Stimulated activated naive CD4-positive, alpha-beta T cell treated with Interleukin-2 at 50 U/mL for 16 hours (primary cell): ENCODE measurements around the gene CHST12.
"Not testable (repeated sequence)": the region's sequence is repeated elsewhere in the genome, so short reads cannot be mapped to it uniquely, and the experiment has no call there.

ENCODE experiments used
- DNase-seq: peaks from one replicate; lab custom pipeline; 2025; lab: John Stamatoyannopoulos, UW

CHST12 gene

DNA sequence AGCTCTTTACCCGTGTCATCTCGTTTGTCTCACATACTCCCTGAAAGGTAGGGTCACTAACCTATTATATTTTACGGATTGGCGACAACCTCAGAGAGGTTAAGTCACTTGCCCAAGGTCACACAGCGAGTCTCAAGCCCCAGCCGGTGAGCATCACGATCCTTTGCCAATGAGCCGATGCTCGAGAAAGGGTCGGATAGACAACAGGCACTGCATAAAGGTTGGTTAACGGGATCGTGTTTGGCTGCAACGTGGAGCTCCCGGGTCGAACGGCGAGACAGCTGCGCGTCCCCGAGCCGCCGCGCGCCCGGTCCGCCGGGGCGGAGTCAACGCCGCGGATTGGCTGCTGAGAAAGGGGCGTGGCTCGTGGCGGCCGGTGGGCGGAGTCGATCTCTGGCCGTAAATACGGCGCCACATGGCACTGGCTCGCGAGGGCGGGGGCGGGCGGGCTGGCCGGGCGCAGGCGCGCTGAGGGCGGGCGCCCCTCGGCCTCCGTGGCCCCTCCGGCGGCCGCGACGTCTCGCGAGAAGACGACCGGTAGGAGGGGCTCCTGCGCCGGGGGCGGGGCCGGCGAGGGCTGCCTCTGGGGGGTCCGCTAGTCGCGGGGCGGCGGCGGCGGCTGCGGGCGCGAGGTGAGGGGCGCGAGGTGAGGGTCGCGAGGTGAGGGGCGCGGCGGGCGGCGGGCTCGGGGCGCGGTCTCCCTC is at the start of gene CHST12:
TSS of gene CHST12 (plus strand) at position 598 of the 704 bp plus-strand sequence. CDS start 29,029 bp downstream, outside the sequence.
- DNase-seq: peak; percentile 95

DNA sequence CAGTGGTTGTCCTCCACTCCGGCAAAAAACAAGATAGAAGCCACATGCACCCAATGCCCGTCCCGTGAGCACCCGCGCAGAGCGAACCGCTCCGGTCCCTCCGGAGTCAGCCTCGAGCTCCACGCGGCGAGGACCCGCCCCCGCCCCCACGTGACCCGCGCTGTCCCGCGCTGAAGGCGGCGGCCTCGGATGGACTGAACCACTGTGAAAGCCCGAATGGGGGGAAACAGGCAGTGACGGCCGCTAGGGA is 49.5 kb upstream of the CHST12 start:
- DNase-seq: peak; percentile 90

- peak; percentile 85 for DNase-seq
Measured at GRCh38 chr7:2354186-2354938, 49.0 kb upstream of the CHST12 start, which contains the start of gene EIF3B. Gene EIF3B, plus strand, starts transcription at chr7:2354827. Its CDS starts 95 bp downstream, at chr7:2354922.

- no peak for DNase-seq
Measured at GRCh38 chr7:2354939-2355704, 48.3 kb upstream of the CHST12 start.

- DNase-seq: no peak
Measured at GRCh38 chr7:2355705-2356008, 47.8 kb upstream of the CHST12 start.

DNA sequence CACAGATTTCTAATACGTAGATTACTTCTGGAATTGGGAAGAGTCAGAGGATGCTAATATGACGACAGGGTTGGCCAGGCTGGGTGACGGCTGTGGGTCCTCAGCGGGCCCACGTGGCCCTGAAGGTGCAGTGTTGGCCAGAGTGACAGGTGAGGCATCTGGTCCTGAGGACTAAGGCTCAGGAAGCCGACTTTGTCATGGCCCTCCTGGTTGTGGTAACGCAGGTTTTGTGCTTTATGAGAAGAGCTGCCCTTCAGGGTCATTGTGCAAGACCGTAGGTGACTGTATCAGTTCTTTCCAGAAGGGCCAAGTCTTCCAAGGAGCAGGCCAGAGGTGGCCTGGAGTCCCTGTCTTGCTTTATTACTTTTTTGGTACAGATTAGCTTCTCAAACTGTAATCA is 46.2 kb upstream of the CHST12 start:
- DNase-seq: no peak

DNA sequence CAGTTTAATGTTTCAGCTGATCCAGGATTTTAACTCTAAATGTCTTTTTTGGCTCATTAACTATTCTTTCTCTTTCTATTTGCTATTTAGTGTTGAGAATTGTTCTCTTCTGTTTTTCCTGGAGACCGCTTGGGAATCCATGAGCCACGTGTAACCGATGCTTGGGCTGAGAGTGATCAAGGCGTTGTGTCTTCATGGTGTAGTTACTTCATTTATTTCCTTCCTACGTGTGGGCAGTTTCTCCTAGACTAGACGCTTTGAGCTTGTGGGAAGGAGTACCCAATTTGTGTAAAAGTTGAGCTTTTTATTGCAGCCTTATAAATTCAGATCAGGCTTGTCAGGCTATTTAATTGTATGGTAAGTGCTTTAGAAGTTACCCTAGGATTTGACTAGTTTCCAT is 45.8 kb upstream of the CHST12 start:
- DNase-seq: no peak

- DNase-seq: no peak
Measured at GRCh38 chr7:2358968-2359527, 44.4 kb upstream of the CHST12 start.

DNA sequence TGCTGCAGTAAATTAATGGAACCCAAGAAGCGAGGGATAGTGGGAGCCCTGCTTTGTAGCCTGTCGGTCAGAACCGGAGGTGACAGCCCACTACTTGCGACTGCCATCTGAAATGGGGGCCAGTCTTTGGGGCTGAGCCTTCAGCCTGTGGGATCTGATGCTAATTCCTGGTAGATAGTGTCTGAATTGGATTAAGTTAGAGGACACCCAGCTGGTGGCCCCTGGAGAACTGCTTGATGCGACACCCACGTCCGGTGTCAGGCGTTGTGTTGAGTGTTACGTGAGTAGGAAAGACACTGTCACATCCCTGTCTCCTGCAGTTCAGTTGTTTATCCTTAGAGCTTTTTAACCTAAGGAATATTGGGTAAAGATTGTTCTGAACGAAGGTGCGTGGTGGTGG is 43.8 kb upstream of the CHST12 start:
- DNase-seq: no peak

DNA sequence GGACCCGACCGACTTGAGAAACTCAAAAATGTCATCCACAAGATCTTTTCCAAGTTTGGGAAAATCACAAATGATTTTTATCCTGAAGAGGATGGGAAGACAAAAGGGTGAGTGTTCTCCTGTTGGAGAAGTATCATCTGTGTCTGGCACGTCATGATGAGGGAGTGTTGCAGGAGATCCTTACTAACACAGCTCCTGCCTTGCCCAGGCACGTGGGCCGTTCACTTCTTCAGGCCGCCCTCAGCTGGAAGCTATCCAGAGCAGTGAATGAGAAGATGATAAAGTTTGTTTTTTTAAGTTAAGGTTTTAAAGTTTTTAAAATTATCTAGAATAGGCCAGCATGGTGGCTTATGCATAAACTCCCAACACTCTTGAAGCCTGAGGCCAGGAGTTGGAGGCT is 42.6 kb upstream of the CHST12 start:
- no peak for DNase-seq

GRCh38 chr7:2362385-2363088 is 40.9 kb upstream of the CHST12 start:
- no peak for DNase-seq

- no peak for DNase-seq
Measured at GRCh38 chr7:2369139-2369538, 34.3 kb upstream of the CHST12 start.

- no peak for DNase-seq
Measured at GRCh38 chr7:2371329-2371728, 32.1 kb upstream of the CHST12 start.

GRCh38 chr7:2372724-2373123 is 30.7 kb upstream of the CHST12 start:
- DNase-seq: no peak

GRCh38 chr7:2373124-2373556 is 30.3 kb upstream of the CHST12 start:
- no peak for DNase-seq

- DNase-seq: no peak
Measured at GRCh38 chr7:2373646-2374045, 29.8 kb upstream of the CHST12 start.

GRCh38 chr7:2374401-2374800 is 29.0 kb upstream of the CHST12 start:
- no peak for DNase-seq

DNA sequence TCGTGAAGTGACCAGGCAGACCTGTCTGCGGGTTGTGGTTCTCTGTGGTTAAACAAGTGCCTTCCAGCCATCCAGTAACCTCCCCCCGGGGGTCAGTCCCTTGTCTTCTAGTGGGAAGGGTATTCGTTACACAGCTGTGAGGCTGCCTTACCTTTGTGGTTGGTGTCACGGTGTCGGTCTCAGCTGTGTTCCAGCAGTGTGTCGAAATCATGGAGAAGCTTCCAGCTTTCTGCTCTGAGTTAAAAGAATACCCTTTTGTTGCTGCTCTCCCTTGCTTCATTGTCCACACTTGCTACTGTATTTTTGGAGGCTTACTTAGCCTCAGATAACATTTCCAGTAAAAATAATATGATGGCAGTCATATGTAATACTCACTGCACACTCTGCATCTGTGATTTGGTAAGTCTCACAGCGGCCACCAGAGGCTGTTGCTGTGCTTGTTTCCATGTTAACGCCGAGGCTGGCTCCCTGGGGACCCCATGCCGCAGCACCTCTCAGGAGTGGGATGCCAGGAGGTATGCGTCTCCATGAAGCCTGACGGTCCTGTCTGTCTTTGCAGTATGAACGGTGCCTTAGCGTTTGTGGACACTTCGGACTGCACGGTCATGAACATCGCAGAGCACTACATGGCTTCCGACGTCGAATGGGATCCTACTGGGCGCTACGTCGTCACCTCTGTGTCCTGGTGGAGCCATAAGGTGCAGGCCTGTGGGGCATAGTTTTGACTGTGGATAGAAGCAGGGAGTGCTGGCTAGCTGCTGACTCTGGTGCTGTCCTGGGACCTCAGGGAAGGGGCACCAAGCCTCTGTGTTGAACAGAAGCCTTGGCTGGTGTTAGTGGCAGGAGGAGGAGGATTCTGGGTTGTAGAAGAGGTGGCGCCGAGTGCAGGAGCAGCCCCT is 28.3 kb upstream of the CHST12 start:
- no peak for DNase-seq

- no peak for DNase-seq
Measured at GRCh38 chr7:2376351-2377154, 26.9 kb upstream of the CHST12 start.

DNA sequence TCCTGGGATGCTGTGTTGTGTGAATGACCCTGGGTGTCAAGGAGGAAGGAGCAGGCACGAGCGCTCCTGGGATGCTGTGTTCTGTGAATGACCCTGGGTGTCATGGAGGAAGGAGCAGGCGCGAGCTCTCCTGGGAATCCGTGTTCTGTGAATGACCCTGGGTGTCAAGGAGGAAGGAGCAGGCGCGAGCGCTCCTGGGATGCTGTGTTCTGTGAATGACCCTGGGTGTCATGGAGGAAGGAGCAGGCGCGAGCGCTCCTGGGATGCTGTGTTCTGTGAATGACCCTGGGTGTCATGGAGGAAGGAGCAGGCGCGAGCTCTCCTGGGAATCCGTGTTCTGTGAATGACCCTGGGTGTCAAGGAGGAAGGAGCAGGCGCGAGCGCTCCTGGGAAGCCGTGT is 25.9 kb upstream of the CHST12 start:
- not testable (repeated sequence) for DNase-seq
